ENCODE data around the gene PKIG.

Gene PKIG

DNA sequence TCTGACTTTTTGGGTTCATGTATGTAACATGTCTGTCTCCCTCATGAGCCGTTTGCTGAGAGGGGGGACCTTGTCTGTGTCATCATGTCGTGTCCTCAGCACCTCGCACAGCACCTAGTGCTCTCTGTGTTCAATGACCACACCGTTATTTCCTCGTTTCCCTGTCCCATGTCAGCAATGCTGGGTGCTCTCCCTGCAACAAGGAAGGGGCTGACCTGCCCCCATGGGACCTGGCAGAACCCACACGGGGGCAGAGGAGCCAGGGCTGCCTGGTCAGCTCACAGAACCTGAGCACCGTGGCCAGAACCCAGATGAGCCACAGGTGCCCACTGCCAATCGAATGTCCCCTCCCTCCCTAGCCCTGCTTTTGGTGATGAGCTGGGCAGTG is 61.8 kb downstream of the PKIG start:
- no peak overlapping the region for H3K27ac ChIP-seq
- 0 out of 2 replicates have a peak, but pooled peaks cover 2% of the 10 kb centered on the region for H3K36me3 ChIP-seq
- TF ChIP-seq, protein P1, sequence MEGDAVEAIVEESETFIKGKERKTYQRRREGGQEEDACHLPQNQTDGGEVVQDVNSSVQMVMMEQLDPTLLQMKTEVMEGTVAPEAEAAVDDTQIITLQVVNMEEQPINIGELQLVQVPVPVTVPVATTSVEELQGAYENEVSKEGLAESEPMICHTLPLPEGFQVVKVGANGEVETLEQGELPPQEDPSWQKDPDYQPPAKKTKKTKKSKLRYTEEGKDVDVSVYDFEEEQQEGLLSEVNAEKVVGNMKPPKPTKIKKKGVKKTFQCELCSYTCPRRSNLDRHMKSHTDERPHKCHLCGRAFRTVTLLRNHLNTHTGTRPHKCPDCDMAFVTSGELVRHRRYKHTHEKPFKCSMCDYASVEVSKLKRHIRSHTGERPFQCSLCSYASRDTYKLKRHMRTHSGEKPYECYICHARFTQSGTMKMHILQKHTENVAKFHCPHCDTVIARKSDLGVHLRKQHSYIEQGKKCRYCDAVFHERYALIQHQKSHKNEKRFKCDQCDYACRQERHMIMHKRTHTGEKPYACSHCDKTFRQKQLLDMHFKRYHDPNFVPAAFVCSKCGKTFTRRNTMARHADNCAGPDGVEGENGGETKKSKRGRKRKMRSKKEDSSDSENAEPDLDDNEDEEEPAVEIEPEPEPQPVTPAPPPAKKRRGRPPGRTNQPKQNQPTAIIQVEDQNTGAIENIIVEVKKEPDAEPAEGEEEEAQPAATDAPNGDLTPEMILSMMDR (IDR thresholded peaks at IDR 0.05; ENCODE audit: low read depth, low read length) = no peak

DNA sequence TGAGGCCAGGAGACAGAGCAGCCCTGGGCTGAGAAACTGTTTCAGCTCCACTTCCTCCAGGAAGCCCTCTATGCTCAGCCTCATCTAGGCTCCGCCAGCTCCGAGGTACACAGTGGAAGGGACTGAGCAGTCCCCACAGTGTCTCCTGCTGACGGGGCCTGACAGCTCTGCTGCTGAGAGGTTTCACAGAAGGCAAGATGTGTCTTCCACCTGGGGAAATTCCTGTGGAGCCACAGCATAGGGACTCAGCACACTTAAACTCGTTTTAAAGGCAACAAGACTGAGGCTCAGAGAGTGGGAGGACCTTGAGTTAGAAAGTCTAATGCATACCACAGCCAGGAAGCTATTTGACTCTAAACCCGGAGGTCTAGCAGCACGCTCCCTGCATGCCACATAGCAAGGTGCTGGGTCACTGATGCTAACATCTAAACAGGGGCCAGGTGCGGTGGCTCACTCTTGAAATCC is 62.3 kb downstream of the PKIG start:
- TF ChIP-seq, protein P1 (IDR thresholded peaks at IDR 0.05; ENCODE audit: low read depth, low read length) = no peak
- DNase-seq = no peak
- Histone ChIP-seq H3K9me3 (ENCODE audit: severe bottlenecking) (no peaks in the 10 kb centered on the region), H3K36me3 (0 out of 2 replicates have a peak, but pooled peaks cover 2% of the 10 kb centered on the region), H3K4me3 (ENCODE audit: low read depth, low read length) (no peak overlapping the region), H3K27me3 (ENCODE audit: insufficient read depth, low read depth, severe bottlenecking) (no peaks in the 10 kb centered on the region), H3K27ac (no peak overlapping the region)

More for the DNA sequence above, 61.8 kb downstream of the PKIG start:
- no peak for DNase-seq
- Histone ChIP-seq H3K9me3 (ENCODE audit: severe bottlenecking) (no peaks in the 10 kb centered on the region), H3K27me3 (ENCODE audit: insufficient read depth, low read depth, severe bottlenecking) (no peaks in the 10 kb centered on the region), H3K4me3 (ENCODE audit: low read depth, low read length) (no peak overlapping the region)

DNA sequence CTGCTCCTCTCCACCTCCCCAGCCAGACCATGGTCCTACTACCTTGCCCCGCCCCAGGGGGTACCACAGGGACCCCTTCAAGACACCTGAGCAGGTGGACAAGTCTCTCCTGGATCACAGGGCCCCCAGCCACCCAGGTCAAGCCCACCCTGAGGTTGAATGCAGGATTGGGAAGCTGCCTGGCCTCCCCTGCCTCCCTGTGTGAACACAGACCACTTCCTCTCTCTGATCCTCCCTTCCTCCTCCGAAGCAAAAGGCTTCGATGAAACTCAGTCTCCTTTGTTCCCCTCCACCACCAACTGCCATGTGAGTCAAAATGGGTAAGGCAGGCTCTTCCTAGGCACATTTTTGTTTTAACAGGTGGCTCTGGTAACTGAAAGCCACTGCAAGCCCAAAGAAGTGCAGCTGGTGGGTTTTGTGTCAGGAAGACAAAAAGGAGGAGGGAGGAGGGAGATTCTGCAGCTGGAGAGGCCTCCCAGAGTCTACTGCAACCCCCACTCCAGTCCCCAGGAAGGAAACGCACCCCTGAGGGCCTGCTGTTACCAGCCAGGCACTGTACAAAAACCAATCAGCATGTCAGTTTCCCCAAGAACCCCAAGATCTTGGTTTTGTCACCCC is 63.8 kb downstream of the PKIG start:
- no peak overlapping the region for H3K27ac ChIP-seq
- H3K9me3 ChIP-seq (ENCODE audit: severe bottlenecking) = no peaks in the 10 kb centered on the region
- TF ChIP-seq, protein P1 (IDR thresholded peaks at IDR 0.05; ENCODE audit: low read depth, low read length) = no peak
- no peaks in the 10 kb centered on the region for H3K36me3 ChIP-seq
- H3K27me3 ChIP-seq (ENCODE audit: insufficient read depth, low read depth, severe bottlenecking) = no peaks in the 10 kb centered on the region
- H3K4me3 ChIP-seq (ENCODE audit: low read depth, low read length) = no peak overlapping the region
- no peak for DNase-seq

DNA sequence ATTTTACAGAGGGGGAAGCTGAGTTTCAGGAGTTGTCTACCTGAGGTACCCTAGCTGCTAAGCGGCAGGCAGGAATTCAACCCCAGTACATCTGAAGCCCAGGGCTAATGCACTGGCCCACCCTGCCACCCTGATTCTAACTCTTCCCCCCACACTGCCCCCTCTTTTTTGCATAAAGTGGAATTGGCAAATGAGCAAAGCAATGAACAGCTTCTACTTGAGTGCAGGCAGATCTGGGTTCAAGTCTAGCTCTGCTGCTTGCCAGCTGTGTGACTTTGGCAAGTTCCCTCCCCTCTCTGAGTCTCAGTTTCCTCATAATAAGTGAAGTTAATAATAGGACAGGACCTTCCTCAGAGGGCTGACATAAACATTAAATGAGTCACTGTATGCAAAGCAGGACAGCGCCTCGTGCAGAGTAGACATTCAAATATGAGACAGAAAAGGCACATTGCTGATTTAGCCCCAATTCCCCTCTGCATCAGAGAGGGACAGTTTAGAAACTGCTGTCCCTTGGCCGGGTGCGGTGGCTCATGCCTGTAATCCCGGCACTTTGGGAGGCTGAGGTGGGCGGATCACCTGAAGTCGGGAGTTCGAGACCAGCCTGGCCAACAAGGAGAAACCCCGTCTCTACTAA is 64.4 kb downstream of the PKIG start:
- Histone ChIP-seq H3K4me3 (ENCODE audit: low read depth, low read length) (no peak overlapping the region), H3K36me3 (no peaks in the 10 kb centered on the region), H3K27me3 (ENCODE audit: insufficient read depth, low read depth, severe bottlenecking) (no peaks in the 10 kb centered on the region), H3K27ac (no peak overlapping the region), H3K9me3 (ENCODE audit: severe bottlenecking) (no peaks in the 10 kb centered on the region)
- no peak for DNase-seq
- TF ChIP-seq, protein P1 (IDR thresholded peaks at IDR 0.05; ENCODE audit: low read depth, low read length) = no peak

DNA sequence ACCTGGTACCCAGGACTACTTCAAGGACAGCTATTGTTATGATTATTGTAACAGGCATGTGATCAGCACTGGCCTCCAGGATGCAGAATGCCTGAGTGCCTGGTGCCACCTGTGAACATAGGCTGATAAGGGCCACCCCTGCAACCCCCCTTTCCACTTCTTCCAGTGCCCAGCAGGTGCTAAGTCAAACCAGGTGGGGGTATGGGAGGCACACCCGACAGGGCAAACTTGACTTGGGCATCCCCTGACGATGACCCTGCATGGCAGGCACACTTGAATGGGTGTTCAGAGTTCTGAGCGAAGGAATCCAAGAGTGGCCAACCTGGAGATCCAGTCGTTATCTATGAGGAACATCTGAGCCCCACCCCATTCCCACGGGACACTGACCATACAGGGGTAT is 65.7 kb downstream of the PKIG start:
- no peak overlapping the region for H3K4me3 ChIP-seq (ENCODE audit: low read depth, low read length)
- H3K9me3 ChIP-seq (ENCODE audit: severe bottlenecking) = no peaks in the 10 kb centered on the region
- no peak for DNase-seq
- H3K36me3 ChIP-seq = no peaks in the 10 kb centered on the region
- no peaks in the 10 kb centered on the region for H3K27me3 ChIP-seq (ENCODE audit: insufficient read depth, low read depth, severe bottlenecking)
- TF ChIP-seq, protein P1 (IDR thresholded peaks at IDR 0.05; ENCODE audit: low read depth, low read length) = no peak
- H3K27ac ChIP-seq = no peak overlapping the region
